Ramos (cell line): ENCODE data around the gene JADE3.

Experiments
- in situ Hi-C: fragments of 300-500 bp; cut with MboI; formaldehyde crosslinking; loops from one replicate; pipeline ENCODE4 v1.14.3; 2022; ENCODE audit warnings: low sequenced_read_pairs; ENCODE audit not compliant: unreplicated experiment

JADE3 gene

GRCh38 chrX:47098338-47099094 lies 186.3 kb downstream of the JADE3 start:
- in situ Hi-C loops, result no loop called here

- in situ Hi-C loops, result no loop called here
Observed at GRCh38 chrX:47101206-47101605, 189.0 kb downstream of the JADE3 start.
